ENCODE results near the gene ZMAT5. TPM values are rescaled to one million over a fixed set of nuclear protein-coding genes. Genes with fewer than 3 reads are reported as not detected.

The ZMAT5 gene
- total and polyA plus RNA-seq, 9 of the 15 experiments (the other 6 are each of a cell fraction or from before 2014, with no cell fraction given): 2.0 to 25.2 (median 11.9) TPM

- no peak for TF ChIP-seq IRF1 (CRISPR knock-in tag; IDR thresholded peaks at IDR 0.05; ENCODE audit: borderline replicate concordance)
- no peak for TF ChIP-seq NCOR1 (IDR thresholded peaks at IDR 0.05)
- TF ChIP-seq ZNF436 (CRISPR knock-in tag; IDR thresholded peaks at IDR 0.05): no peak
- no peak for TF ChIP-seq ZNF668 (CRISPR knock-in tag; IDR thresholded peaks at IDR 0.05)
- no peak for TF ChIP-seq MCM5 (IDR thresholded peaks at IDR 0.05; ENCODE audit: low read depth)
- no peak for TF ChIP-seq HNRNPK (IDR thresholded peaks at IDR 0.05; ENCODE audit: low read depth, low read length, poor library complexity, severe bottlenecking)
- no peak for TF ChIP-seq FOSL1 (tag; conservative IDR thresholded peaks at IDR 0.05)
- TF ChIP-seq ZBTB40 (IDR thresholded peaks at IDR 0.05): no peak
- TF ChIP-seq ZBTB40 (CRISPR knock-in tag; IDR thresholded peaks at IDR 0.05): no peak
- no peak for TF ChIP-seq DACH1 (IDR thresholded peaks at IDR 0.05; ENCODE audit: partially characterized antibody)
- TF ChIP-seq THAP12 (CRISPR knock-in tag; IDR thresholded peaks at IDR 0.05): no peak
- no peak for TF ChIP-seq STAT5A (IDR thresholded peaks at IDR 0.05; ENCODE audit: borderline replicate concordance, low read length)
- no peak for TF ChIP-seq ZNF239 (CRISPR knock-in tag; IDR thresholded peaks at IDR 0.05)
- TF ChIP-seq POLR2A (conservative IDR thresholded peaks at IDR 0.05): no peak
- TF ChIP-seq ZBTB17 (CRISPR knock-in tag; IDR thresholded peaks at IDR 0.05): no peak
- no peak for TF ChIP-seq ZNF24 (IDR thresholded peaks at IDR 0.05)
- TF ChIP-seq BRF2 (IDR thresholded peaks at IDR 0.05; ENCODE audit: borderline replicate concordance, insufficient read depth, insufficient read length): no peak
These were observed at the start of gene ZMAT5 (continued) for GRCh38 chr22:29766632-29767170.
